ENCODE data around the gene SLC35E4. TPM values are rescaled to one million over a fixed set of nuclear protein-coding genes. Genes with fewer than 3 reads are reported as not detected.

The SLC35E4 gene
- total and polyA plus RNA-seq, 5 donors: 2.5 to 4.0 (median 2.9) TPM

DNA sequence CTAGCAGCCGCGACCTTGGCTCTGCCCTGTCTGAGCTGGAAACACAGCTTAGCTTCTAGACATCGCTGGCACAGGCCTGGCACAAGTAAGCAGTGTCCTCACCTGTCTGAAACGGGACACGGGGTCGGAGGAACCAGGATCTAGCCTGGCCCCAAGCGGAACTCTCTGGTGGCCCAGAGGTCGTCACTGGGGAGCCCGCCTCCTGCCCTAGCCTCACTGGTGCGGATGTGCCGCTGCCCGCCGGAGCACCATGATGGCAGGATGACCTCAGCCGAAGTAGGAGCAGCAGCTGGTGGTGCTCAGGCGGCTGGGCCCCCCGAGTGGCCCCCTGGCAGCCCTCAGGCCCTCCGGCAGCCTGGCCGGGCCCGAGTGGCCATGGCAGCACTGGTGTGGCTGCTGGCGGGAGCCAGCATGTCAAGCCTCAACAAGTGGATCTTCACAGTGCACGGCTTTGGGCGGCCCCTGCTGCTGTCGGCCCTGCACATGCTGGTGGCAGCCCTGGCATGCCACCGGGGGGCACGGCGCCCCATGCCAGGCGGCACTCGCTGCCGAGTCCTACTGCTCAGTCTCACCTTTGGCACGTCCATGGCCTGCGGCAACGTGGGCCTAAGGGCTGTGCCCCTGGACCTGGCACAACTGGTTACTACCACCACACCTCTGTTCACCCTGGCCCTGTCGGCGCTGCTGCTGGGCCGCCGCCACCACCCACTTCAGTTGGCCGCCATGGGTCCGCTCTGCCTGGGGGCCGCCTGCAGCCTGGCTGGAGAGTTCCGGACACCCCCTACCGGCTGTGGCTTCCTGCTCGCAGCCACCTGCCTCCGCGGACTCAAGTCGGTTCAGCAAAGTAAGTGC is 871 bp downstream of the SLC35E4 start:
- Histone ChIP-seq H3K4me3 (ENCODE audit: low read length) (peak overlapping the region; percentile 46), H3K9me3 (ENCODE audit: control insufficient read depth, low read length) (no peaks in the 10 kb centered on the region), H3K4me1 (ENCODE audit: control insufficient read depth, insufficient read depth, low read length) (peaks cover 20% of the 10 kb centered on the region), H3K27ac (ENCODE audit: low read length) (peak overlapping the region; percentile 79), H3K27me3 (ENCODE audit: control insufficient read depth, insufficient read depth) (no peaks in the 10 kb centered on the region)
- ATAC-seq: no peak
- peak; percentile 42 to 72 (median 65) for DNase-seq
- 60% methylated on average over 45 of the region's 45 CpGs for WGBS
- intact Hi-C loops (cut with DNase I): loop anchor here in 3 of 4 donors (5.0 to 10.0 kb wide), 3 partner anchors 116 to 288 kb away; no protein-coding TSS in a partner anchor

- H3K4me3 ChIP-seq (ENCODE audit: low read length): no peak overlapping the region
- H3K27ac ChIP-seq (ENCODE audit: low read length): no peak overlapping the region
- H3K27me3 ChIP-seq (ENCODE audit: control insufficient read depth, insufficient read depth): no peaks in the 10 kb centered on the region
- H3K4me1 ChIP-seq (ENCODE audit: control insufficient read depth, insufficient read depth, low read length): peaks cover 20% of the 10 kb centered on the region
- WGBS: 74% methylated on average over 1 of the region's 1 CpG
- no peaks in the 10 kb centered on the region for H3K9me3 ChIP-seq (ENCODE audit: control insufficient read depth, low read length)
- intact Hi-C loops (cut with DNase I): loop anchor here in 3 of 4 donors (5.0 to 10.0 kb wide), 3 partner anchors 115 to 287 kb away; no protein-coding TSS in a partner anchor
- no peak for ATAC-seq
- no peak for DNase-seq
Measured at GRCh38 chr22:30637701-30638114, 2.1 kb downstream of the SLC35E4 start.

GRCh38 chr22:30640361-30640760 is 4.8 kb downstream of the SLC35E4 start:
- intact Hi-C loops (cut with DNase I): loop anchor here in 1 of 4 donors (10.0 kb wide), 1 partner anchor 54 kb away; the partner anchor contains the start of gene OSBP2
- no peak for ATAC-seq
- no peak overlapping the region for H3K4me3 ChIP-seq (ENCODE audit: low read length)
- H3K27me3 ChIP-seq (ENCODE audit: control insufficient read depth, insufficient read depth): no peaks in the 10 kb centered on the region
- peaks cover 23% of the 10 kb centered on the region for H3K4me1 ChIP-seq (ENCODE audit: control insufficient read depth, insufficient read depth, low read length)
- DNase-seq: no peak
- H3K9me3 ChIP-seq (ENCODE audit: control insufficient read depth, low read length): no peaks in the 10 kb centered on the region
- no peak overlapping the region for H3K27ac ChIP-seq (ENCODE audit: low read length)
- 94% methylated on average over 4 of the region's 4 CpGs for WGBS

DNA sequence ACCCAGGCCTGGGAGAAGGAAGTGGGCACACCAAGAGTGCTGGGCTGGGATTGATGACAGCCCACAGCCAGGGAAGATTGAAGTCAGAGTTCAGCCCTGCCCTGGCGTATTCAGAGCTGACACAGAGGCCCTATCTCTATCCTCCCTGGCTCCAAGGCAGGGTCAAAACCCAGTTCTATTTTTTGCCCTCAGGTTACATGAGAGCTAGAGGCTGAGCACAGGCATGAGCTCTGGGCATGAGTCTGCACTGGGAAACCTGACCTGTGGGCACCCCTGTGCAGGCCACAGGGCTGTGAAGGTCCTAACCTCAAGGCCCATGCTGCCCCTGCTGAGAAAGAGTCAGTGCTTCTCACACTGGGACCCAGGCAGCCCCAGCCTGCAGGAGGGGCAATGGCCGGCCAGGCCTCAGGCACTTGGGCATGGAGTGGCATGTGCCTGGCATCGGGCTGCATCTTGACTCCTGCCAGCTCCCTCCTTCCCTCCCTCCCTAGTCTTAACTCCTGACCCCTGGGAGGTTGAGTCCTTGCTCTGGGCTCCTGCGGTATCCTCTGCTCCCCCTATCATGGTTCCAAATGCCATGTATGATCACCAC is 5.4 kb downstream of the SLC35E4 start:
- no peaks in the 10 kb centered on the region for H3K9me3 ChIP-seq (ENCODE audit: control insufficient read depth, low read length)
- no peak overlapping the region for H3K4me3 ChIP-seq (ENCODE audit: low read length)
- no peak overlapping the region for H3K27ac ChIP-seq (ENCODE audit: low read length)
- ATAC-seq: no peak
- DNase-seq: no peak
- intact Hi-C loops (cut with DNase I): loop anchor here in 1 of 4 donors (10.0 kb wide), 1 partner anchor 54 kb away; the partner anchor contains the start of gene OSBP2
- WGBS: 80% methylated on average over 4 of the region's 4 CpGs
- peaks cover 23% of the 10 kb centered on the region for H3K4me1 ChIP-seq (ENCODE audit: control insufficient read depth, insufficient read depth, low read length)
- no peaks in the 10 kb centered on the region for H3K27me3 ChIP-seq (ENCODE audit: control insufficient read depth, insufficient read depth)

DNA sequence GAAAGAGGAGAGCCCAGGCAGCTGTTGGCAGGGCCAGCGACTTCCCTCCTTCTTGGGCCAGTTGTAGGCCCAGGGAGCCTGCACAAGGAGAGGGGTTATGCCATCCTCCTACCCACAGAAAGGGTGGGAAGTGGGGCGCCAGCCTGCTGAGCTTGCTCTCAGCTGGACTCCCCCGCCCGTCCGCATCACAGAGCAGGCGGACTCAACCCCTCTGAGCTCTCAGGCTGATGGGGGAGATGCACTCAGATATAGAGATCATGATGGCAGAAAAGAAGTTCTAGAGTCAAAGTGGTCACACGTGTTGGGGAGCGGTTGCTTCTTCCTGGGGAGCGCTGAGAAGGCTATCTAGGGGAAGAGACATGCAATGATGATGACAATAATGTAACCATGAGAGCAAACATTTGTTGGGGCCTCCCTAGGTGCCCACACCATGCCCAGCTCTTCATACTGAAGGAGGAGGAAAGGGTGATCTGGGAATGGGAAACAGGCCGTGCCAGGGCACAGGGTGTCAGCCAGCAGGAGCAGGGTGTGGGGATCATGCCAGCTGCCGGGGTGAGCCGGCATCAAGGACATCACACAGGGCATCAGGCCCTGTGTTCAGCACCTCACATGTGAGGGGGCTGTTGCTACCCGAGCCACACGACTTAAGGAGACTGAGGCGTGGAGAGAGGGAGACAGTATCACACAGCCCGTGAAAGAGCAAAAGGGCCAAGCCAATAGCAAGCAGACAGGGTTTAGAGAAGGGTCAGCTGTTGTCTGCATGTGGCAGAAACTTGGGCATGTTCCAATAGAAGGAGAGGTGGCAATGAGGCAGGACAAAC is 7.7 kb downstream of the SLC35E4 start:
- no peak overlapping the region for H3K27ac ChIP-seq (ENCODE audit: low read length)
- peaks cover 11% of the 10 kb centered on the region for H3K4me1 ChIP-seq (ENCODE audit: control insufficient read depth, insufficient read depth, low read length)
- intact Hi-C loops (cut with DNase I): loop anchor here in 1 of 4 donors (10.0 kb wide), 1 partner anchor 52 kb away; the partner anchor contains the start of gene OSBP2
- no peaks in the 10 kb centered on the region for H3K9me3 ChIP-seq (ENCODE audit: control insufficient read depth, low read length)
- no peak overlapping the region for H3K4me3 ChIP-seq (ENCODE audit: low read length)
- DNase-seq (peak in 2 of 3 donors; percentile 38 to 69), ATAC-seq (peak; percentile 50 to 55)
- WGBS: 75% methylated on average over 16 of the region's 16 CpGs
- no peaks in the 10 kb centered on the region for H3K27me3 ChIP-seq (ENCODE audit: control insufficient read depth, insufficient read depth)

- ATAC-seq (no peak), DNase-seq (no peak)
- no peaks in the 10 kb centered on the region for H3K9me3 ChIP-seq (ENCODE audit: control insufficient read depth, low read length)
- no peak overlapping the region for H3K27ac ChIP-seq (ENCODE audit: low read length)
- 95% methylated on average over 25 of the region's 25 CpGs for WGBS
- H3K4me3 ChIP-seq (ENCODE audit: low read length): no peak overlapping the region
- intact Hi-C loops (cut with DNase I): loop anchor here in 1 of 4 donors (10.0 kb wide), 1 partner anchor 48 kb away; the partner anchor contains the start of gene OSBP2
- H3K27me3 ChIP-seq (ENCODE audit: control insufficient read depth, insufficient read depth): no peaks in the 10 kb centered on the region
- H3K4me1 ChIP-seq (ENCODE audit: control insufficient read depth, insufficient read depth, low read length): peaks cover 3% of the 10 kb centered on the region
Measured at GRCh38 chr22:30646518-30647160, 11.1 kb downstream of the SLC35E4 start.

- Histone ChIP-seq H3K4me1 (ENCODE audit: control insufficient read depth, insufficient read depth, low read length) (peaks cover 3% of the 10 kb centered on the region), H3K4me3 (ENCODE audit: low read length) (no peak overlapping the region), H3K27me3 (ENCODE audit: control insufficient read depth, insufficient read depth) (no peaks in the 10 kb centered on the region), H3K27ac (ENCODE audit: low read length) (no peak overlapping the region), H3K9me3 (ENCODE audit: control insufficient read depth, low read length) (no peaks in the 10 kb centered on the region)
- intact Hi-C loops (cut with DNase I): loop anchor here in 1 of 4 donors (10.0 kb wide), 1 partner anchor 47 kb away; the partner anchor contains the start of gene OSBP2
- WGBS: 89% methylated on average over 3 of the region's 3 CpGs
- DNase-seq (no peak), ATAC-seq (no peak)
Measured at GRCh38 chr22:30647536-30647935, 12.0 kb downstream of the SLC35E4 start.

- no peak overlapping the region for H3K4me3 ChIP-seq (ENCODE audit: low read length)
- intact Hi-C loops (cut with DNase I): loop anchor here in 1 of 4 donors (10.0 kb wide), 1 partner anchor 46 kb away; the partner anchor contains the start of gene OSBP2
- H3K9me3 ChIP-seq (ENCODE audit: control insufficient read depth, low read length): no peaks in the 10 kb centered on the region
- WGBS: 95% methylated on average over 3 of the region's 3 CpGs
- ATAC-seq (no peak), DNase-seq (no peak)
- H3K27me3 ChIP-seq (ENCODE audit: control insufficient read depth, insufficient read depth): no peaks in the 10 kb centered on the region
- H3K27ac ChIP-seq (ENCODE audit: low read length): no peak overlapping the region
- H3K4me1 ChIP-seq (ENCODE audit: control insufficient read depth, insufficient read depth, low read length): no peaks in the 10 kb centered on the region
Measured at GRCh38 chr22:30648825-30649224, 13.2 kb downstream of the SLC35E4 start.

DNA sequence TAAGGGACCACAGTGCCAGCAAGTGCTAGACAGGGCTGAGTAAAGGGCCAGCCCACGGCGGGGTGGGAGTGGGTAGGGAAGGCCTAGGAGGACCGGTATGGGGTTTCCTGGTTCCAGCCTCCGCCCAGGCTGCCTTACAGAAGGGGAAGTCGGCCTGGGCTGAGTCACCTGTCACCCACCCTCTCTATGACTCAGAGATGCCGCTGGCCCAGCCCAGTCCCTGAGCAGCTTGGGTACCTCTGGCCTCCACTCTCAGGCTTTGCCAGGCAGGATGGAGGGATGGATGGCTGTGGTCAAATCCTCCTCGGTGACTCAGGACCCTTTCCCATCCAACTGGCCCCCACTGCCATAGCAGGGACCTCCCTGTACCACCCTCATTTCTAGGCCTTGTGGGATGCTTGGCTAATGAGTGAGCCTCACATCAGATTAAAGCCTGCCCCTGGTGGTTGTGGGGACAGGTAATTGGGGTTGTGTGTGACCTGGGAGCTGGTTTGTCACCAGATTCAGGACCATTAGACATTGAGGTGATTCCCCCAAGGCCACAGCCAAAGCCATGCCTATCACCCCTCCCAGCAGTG is 13.9 kb downstream of the SLC35E4 start:
- Histone ChIP-seq H3K27ac (ENCODE audit: low read length) (no peak overlapping the region), H3K4me3 (ENCODE audit: low read length) (no peak overlapping the region), H3K27me3 (ENCODE audit: control insufficient read depth, insufficient read depth) (no peaks in the 10 kb centered on the region), H3K9me3 (ENCODE audit: control insufficient read depth, low read length) (no peaks in the 10 kb centered on the region), H3K4me1 (ENCODE audit: control insufficient read depth, insufficient read depth, low read length) (no peaks in the 10 kb centered on the region)
- intact Hi-C loops (cut with DNase I): loop anchor here in 1 of 4 donors (10.0 kb wide), 1 partner anchor 45 kb away; the partner anchor contains the start of gene OSBP2
- 67% methylated on average over 7 of the region's 7 CpGs for WGBS
- ATAC-seq (peak; percentile 77 to 97), DNase-seq (peak in 1 of 3 donors; percentile 82)
